Right lobe of liver (tissue), 6 donors: ENCODE measurements around the gene CERS6. TPM values are rescaled to one million over a fixed set of nuclear protein-coding genes. Genes with fewer than 3 reads are reported as not detected.

Source experiments
- ATAC-seq, 4 donors: fragments of 200-7000 bp; cut with Tn5 transposase; one replicate each; pipeline ENCODE4 v1.9.1; 2020; ENCODE audit warnings: mild to moderate bottlenecking in 4 of 4, moderate library complexity in 4 of 4
- DNase-seq, 3 donors: peaks; one replicate each; pipeline ENCODE4 v3.0.0-alpha.2; 2020
- H3K27ac ChIP-seq, 3 donors: fragments of 200-600 bp; one replicate each; pipeline ENCODE4 v1.8.0; 2022
- H3K27me3 ChIP-seq, 2 donors: fragments of 200-600 bp; one replicate each; pipeline ENCODE4 v1.8.0; 2022
- H3K36me3 ChIP-seq, 4 donors: fragments of 200-600 bp; sonication (generic) in 1 of 4; one replicate each; pipeline versions ENCODE4 v1.5.1 to v1.8.0; 2017 to 2022; ENCODE audit warnings: control low read depth in 1 of 4
- H3K4me1 ChIP-seq, 4 donors: fragments of 200-600 bp; sonication (generic) in 1 of 4; one replicate each; pipeline versions ENCODE4 v1.5.1 to v1.8.0; 2017 to 2022; ENCODE audit warnings: control low read depth in 1 of 4
- H3K4me3 ChIP-seq, 3 donors: fragments of 200-600 bp; one replicate each; pipeline ENCODE4 v1.8.0; 2022
- H3K9me3 ChIP-seq, 4 donors: fragments of 200-600 bp; sonication (generic) in 1 of 4; one replicate each; pipeline versions ENCODE4 v1.5.1 to v1.8.0; 2017 to 2022; ENCODE audit warnings: control low read depth in 1 of 4
- CTCF ChIP-seq, 4 donors: fragments of 200-600 bp in 3 of 4; fragments of 450-650 bp in 1 of 4; IDR thresholded peaks; one replicate each; pipeline versions ENCODE4 v1.5.1 to v1.8.0; 2016 to 2022; ENCODE audit warnings: antibody characterized with exemption in 4 of 4, mild to moderate bottlenecking in 2 of 4
- POLR2A ChIP-seq: fragments of 450-650 bp; IDR thresholded peaks from one replicate; pipeline ENCODE4 v1.6.1; 2017; ENCODE audit warnings: antibody characterized with exemption, mild to moderate bottlenecking
- WGBS: methylation state at CpG from one replicate; pipeline ENCODE4 v1.1.6; 2018; ENCODE audit warnings: low coverage, low lambda C conversion rate; ENCODE audit not compliant: insufficient coverage; ENCODE audit errors: missing lambda C conversion rate; 5-methylcytosine and 5-hydroxymethylcytosine counted together
- intact Hi-C, 2 donors: fragments of 100-400 bp; cut with DNase I; formaldehyde crosslinking; loops; one replicate each; pipeline versions ENCODE4 v1.11.2 to v1.14.1; 2022
- total RNA-seq, 6 experiments: library from RNA; depleted of rRNA in 2 of 6; stranded (reverse); fragments of >200 nt in 2 of 6; fragmentation: NEBNext Ultra II Directional in 3 of 6; extraction: Animal tissue kit (Norgen Biotek cat#: 25700) in 3 of 6; gene quantifications; one replicate each; pipeline versions ENCODE4 v1.1.0 to v1.2.4, GENCODE V29; 2016 to 2023
- donor health status: DM: no; HTN: yes; CAD: no.
- donor health status: DM: no; HTN: no; CAD: no.
- donor health status: DM: no; HTN: no; CAD: no.
- donor health status: DM: no; HTN: yes; CAD: no.
- donor health status: DM: no; HTN: yes; CAD: no.

Gene CERS6
- total RNA-seq, 6 experiments from 2014 or later, result 10.4 to 30.1 (median 15.6) TPM

GRCh38 chr2:168433527-168433926, 22.5 kb upstream of the CERS6 start:
- 73% methylated on average over 2 of the region's 2 CpGs for WGBS
- Histone ChIP-seq H3K36me3 (no peaks in the 10 kb centered on the region), H3K27me3 (no peaks in the 10 kb centered on the region), H3K4me3 (no peak overlapping the region), H3K27ac (no peak overlapping the region), H3K4me1 (no peaks in the 10 kb centered on the region), H3K9me3 (no peaks in the 10 kb centered on the region)
- intact Hi-C loops, result no loop called here
- TF ChIP-seq CTCF (IDR thresholded peaks at IDR 0.05) (no peak), POLR2A (no peak)
- ATAC-seq (no peak), DNase-seq (no peak)

DNA sequence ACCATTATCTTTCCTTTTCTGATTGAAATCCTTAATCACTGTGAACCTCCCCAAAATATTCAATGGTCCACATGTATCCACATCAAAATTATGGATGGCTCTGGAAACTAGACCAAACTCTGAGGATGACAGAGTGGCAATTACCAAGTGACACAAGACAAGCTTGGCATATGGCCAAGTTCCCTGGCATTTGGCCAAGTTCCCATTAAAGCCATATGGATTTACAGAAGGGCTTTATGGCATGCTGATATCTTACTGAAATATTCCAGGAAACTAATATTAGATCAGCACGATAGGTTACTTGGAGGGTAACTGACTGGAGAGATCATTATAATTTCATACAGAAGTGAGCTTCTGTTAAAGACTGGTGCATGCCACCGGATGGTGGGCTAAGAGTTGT, 21.9 kb upstream of the CERS6 start:
- no peak for TF ChIP-seq CTCF (IDR thresholded peaks at IDR 0.05)
- no peak for TF ChIP-seq POLR2A

GRCh38 chr2:168436840-168437239, 19.2 kb upstream of the CERS6 start:
- no peak for TF ChIP-seq CTCF (IDR thresholded peaks at IDR 0.05)
- TF ChIP-seq POLR2A, result no peak
- Histone ChIP-seq H3K27ac (no peak overlapping the region), H3K4me1 (no peaks in the 10 kb centered on the region), H3K36me3 (no peaks in the 10 kb centered on the region), H3K4me3 (no peak overlapping the region), H3K9me3 (no peaks in the 10 kb centered on the region), H3K27me3 (no peaks in the 10 kb centered on the region)
- intact Hi-C loops, result no loop called here
- DNase-seq (no peak), ATAC-seq (no peak)

More for the DNA sequence above, 21.9 kb upstream of the CERS6 start:
- Histone ChIP-seq H3K27me3 (no peaks in the 10 kb centered on the region), H3K27ac (no peak overlapping the region), H3K4me3 (no peak overlapping the region), H3K36me3 (no peaks in the 10 kb centered on the region), H3K4me1 (no peaks in the 10 kb centered on the region), H3K9me3 (no peaks in the 10 kb centered on the region)
- DNase-seq (no peak), ATAC-seq (no peak)
- intact Hi-C loops, result no loop called here
- 85% methylated on average over 2 of the region's 2 CpGs for WGBS

GRCh38 chr2:168438553-168438952, 17.5 kb upstream of the CERS6 start:
- no peak overlapping the region for H3K27ac ChIP-seq
- H3K4me1 ChIP-seq, result no peaks in the 10 kb centered on the region
- no peaks in the 10 kb centered on the region for H3K9me3 ChIP-seq
- intact Hi-C loops, result no loop called here
- WGBS, result 94% methylated on average over 6 of the region's 6 CpGs
- no peak for TF ChIP-seq CTCF (IDR thresholded peaks at IDR 0.05)
- no peak for TF ChIP-seq POLR2A
- ATAC-seq, result no peak
- DNase-seq, result no peak
- H3K36me3 ChIP-seq, result no peaks in the 10 kb centered on the region
- no peaks in the 10 kb centered on the region for H3K27me3 ChIP-seq
- H3K4me3 ChIP-seq, result no peak overlapping the region

DNA sequence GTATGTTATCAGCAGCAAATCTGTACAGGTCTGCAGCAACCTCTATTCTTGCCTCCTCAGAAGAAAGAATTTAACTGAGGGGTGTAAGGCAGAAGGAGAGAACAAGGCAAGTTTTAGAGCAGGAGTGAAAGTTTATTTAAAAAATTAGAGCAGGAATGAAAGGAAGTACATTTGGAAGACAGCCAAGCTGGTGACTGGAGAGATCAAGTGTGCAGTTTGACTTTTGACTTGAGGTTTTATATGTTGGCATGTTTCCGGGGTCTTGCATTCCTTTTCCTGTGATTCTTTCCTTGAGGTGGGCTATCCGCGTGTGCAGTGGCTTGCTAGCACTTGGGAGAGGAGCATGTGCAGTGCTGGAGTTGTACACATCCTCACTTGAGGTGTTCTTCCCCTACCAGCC, 16.5 kb upstream of the CERS6 start:
- ATAC-seq (no peak), DNase-seq (no peak)
- Histone ChIP-seq H3K4me3 (no peak overlapping the region), H3K27ac (no peak overlapping the region), H3K27me3 (no peaks in the 10 kb centered on the region), H3K9me3 (no peaks in the 10 kb centered on the region), H3K36me3 (no peaks in the 10 kb centered on the region), H3K4me1 (no peaks in the 10 kb centered on the region)
- intact Hi-C loops, result no loop called here
- WGBS, result 43% methylated on average over 3 of the region's 3 CpGs
- TF ChIP-seq POLR2A (no peak), CTCF (IDR thresholded peaks at IDR 0.05) (no peak)
